Measurements from ENCODE around the gene POLR3GL.

Gene POLR3GL

GRCh38 chr1:145951526-145951925 is 13.0 kb upstream of the POLR3GL start:
- H3K4me3 ChIP-seq (ENCODE audit: low read depth, low read length): no peak overlapping the region
- TF ChIP-seq, protein P1, sequence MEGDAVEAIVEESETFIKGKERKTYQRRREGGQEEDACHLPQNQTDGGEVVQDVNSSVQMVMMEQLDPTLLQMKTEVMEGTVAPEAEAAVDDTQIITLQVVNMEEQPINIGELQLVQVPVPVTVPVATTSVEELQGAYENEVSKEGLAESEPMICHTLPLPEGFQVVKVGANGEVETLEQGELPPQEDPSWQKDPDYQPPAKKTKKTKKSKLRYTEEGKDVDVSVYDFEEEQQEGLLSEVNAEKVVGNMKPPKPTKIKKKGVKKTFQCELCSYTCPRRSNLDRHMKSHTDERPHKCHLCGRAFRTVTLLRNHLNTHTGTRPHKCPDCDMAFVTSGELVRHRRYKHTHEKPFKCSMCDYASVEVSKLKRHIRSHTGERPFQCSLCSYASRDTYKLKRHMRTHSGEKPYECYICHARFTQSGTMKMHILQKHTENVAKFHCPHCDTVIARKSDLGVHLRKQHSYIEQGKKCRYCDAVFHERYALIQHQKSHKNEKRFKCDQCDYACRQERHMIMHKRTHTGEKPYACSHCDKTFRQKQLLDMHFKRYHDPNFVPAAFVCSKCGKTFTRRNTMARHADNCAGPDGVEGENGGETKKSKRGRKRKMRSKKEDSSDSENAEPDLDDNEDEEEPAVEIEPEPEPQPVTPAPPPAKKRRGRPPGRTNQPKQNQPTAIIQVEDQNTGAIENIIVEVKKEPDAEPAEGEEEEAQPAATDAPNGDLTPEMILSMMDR (IDR thresholded peaks at IDR 0.05; ENCODE audit: borderline replicate concordance, insufficient read depth, low read depth, low read length): no peak

DNA sequence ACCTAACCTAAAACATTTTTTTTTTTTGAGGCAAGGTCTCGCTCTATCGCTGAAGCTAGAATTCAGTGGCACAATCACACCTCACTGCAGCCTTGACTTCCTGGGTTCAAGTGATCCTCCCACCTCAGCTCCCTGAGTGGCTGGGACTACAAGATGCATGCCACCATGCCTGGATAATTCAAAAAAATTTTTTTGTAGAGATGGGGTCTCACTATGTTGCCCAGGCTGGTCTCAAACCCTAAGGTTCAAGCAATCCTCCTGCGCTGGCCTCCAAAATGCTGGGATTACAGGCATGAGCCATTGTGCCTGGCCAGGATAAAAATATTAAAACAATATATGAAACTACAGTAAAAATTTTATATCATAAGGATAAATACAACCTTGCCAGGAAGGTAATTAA is 11.6 kb upstream of the POLR3GL start:
- no peak overlapping the region for H3K4me3 ChIP-seq (ENCODE audit: low read depth, low read length)
- TF ChIP-seq, protein P1 (IDR thresholded peaks at IDR 0.05; ENCODE audit: borderline replicate concordance, insufficient read depth, low read depth, low read length): no peak

DNA sequence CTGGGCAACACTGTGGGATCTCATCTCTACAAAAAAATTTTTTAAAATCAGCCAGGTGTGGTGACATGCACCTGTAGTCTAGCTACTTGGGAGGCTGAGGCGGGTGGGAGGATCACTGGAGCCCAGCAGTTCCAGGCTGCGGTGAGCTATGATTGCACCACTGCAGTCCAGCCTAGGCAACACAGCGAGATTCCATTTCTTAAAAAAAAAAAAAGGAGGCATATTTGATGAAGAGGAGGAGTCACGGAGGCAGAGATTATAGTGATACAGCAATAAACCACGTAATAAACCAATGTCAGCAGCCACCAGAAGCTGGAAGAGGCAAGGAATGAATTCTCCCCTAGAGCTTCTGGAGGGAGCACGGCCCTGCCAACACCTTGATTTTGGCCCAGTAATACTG is 10.6 kb upstream of the POLR3GL start:
- TF ChIP-seq, protein P1 (IDR thresholded peaks at IDR 0.05; ENCODE audit: borderline replicate concordance, insufficient read depth, low read depth, low read length): no peak
- no peak overlapping the region for H3K4me3 ChIP-seq (ENCODE audit: low read depth, low read length)

GRCh38 chr1:145955436-145955835 is 9.1 kb upstream of the POLR3GL start:
- TF ChIP-seq, protein P1 (IDR thresholded peaks at IDR 0.05; ENCODE audit: borderline replicate concordance, insufficient read depth, low read depth, low read length): no peak
- no peak overlapping the region for H3K4me3 ChIP-seq (ENCODE audit: low read depth, low read length)

DNA sequence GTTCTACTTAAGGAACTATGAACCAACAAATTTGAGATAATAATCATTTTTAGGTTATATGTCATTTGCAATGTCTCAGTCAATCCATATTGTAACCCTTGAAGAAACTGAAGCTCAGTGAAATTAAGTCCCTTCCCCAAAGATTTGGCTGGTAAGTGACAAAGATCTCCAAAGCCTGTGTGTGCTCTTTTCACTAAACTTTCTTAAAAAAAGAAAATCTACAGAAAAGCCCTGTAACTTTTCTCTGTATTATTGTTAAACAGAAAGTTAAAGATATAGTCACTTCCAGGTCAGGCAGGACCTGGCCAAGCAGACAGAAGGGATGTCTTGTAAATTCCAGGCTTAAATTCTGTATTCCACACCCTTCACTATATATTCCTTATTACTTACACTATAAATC is 8.1 kb upstream of the POLR3GL start:
- H3K4me3 ChIP-seq (ENCODE audit: low read depth, low read length): peak overlapping the region; percentile 61

GRCh38 chr1:145956781-145957442 is 7.6 kb upstream of the POLR3GL start:
- peak overlapping the region; percentile 61 for H3K4me3 ChIP-seq (ENCODE audit: low read depth, low read length)
- TF ChIP-seq, protein P1 (IDR thresholded peaks at IDR 0.05; ENCODE audit: borderline replicate concordance, insufficient read depth, low read depth, low read length): no peak

More for the DNA sequence above, 8.1 kb upstream of the POLR3GL start:
- TF ChIP-seq, protein P1 (IDR thresholded peaks at IDR 0.05; ENCODE audit: borderline replicate concordance, insufficient read depth, low read depth, low read length): no peak
